ENCODE data around the gene MGAT4A.

Gene MGAT4A

GRCh38 chr2:98617149-98617548 lies 113.8 kb downstream of the MGAT4A start:
- no peaks in the 10 kb centered on the region for H3K79me2 ChIP-seq (ENCODE audit: control insufficient read depth, insufficient read depth, low read length, poor library complexity)
- WGBS (ENCODE audit: extremely low coverage, insufficient coverage, insufficient read length): no CpG with 5 or more reads among the region's 5 CpGs
- H3K4me2 ChIP-seq (ENCODE audit: low read length): no peak overlapping the region
- H3K9ac ChIP-seq (ENCODE audit: low read length): no peak overlapping the region
- H3K14ac ChIP-seq (ENCODE audit: low read length): no peak overlapping the region
- no peak overlapping the region for H2AFZ ChIP-seq (ENCODE audit: insufficient read depth, low read length, poor library complexity)
- no peaks in the 10 kb centered on the region for H3K79me1 ChIP-seq (ENCODE audit: low read length)
- H4K91ac ChIP-seq (ENCODE audit: low read depth, low read length): no peak overlapping the region
- no peaks in the 10 kb centered on the region for H3K9me3 ChIP-seq (ENCODE audit: insufficient read depth, low read depth, low read length)
- H4K12ac ChIP-seq (ENCODE audit: low read depth, low read length): no peak overlapping the region
- DNase-seq: no peak
- no peaks in the 10 kb centered on the region for H3K4me1 ChIP-seq (ENCODE audit: control insufficient read depth in 1 of 2, insufficient read depth in 2 of 2, low read length in 2 of 2)
- H2BK12ac ChIP-seq (ENCODE audit: low read length): no peak overlapping the region
- H2BK5ac ChIP-seq (ENCODE audit: low read depth, low read length, poor library complexity): no peak overlapping the region
- H2BK120ac ChIP-seq (ENCODE audit: insufficient read depth, low read length, poor library complexity): no peak overlapping the region
- no peak overlapping the region for H3K27ac ChIP-seq (ENCODE audit: low read depth, low read length)
- H3K18ac ChIP-seq (ENCODE audit: low read length): no peak overlapping the region
- H3K23ac ChIP-seq (ENCODE audit: low read length): no peak overlapping the region
- no peak overlapping the region for H2AK5ac ChIP-seq (ENCODE audit: low read length)
- H4K8ac ChIP-seq (ENCODE audit: low read depth, low read length): no peak overlapping the region
- no peak overlapping the region for H3K4me3 ChIP-seq (ENCODE audit: low read depth, low read length)
- H3K36me3 ChIP-seq (ENCODE audit: control insufficient read depth in 1 of 2, insufficient read depth in 2 of 2, low read length in 2 of 2): peaks cover 15 to 33% of the 10 kb centered on the region in 2 experiments
- no peaks in the 10 kb centered on the region for H3K27me3 ChIP-seq (ENCODE audit: insufficient read depth, low read length)
- H3K4ac ChIP-seq (ENCODE audit: low read depth, low read length): no peak overlapping the region

- no peak overlapping the region for H2AFZ ChIP-seq (ENCODE audit: insufficient read depth, low read length, poor library complexity)
- H2BK5ac ChIP-seq (ENCODE audit: low read depth, low read length, poor library complexity): no peak overlapping the region
- no peak overlapping the region for H3K27ac ChIP-seq (ENCODE audit: low read depth, low read length)
- H4K12ac ChIP-seq (ENCODE audit: low read depth, low read length): no peak overlapping the region
- H3K4me1 ChIP-seq (ENCODE audit: control insufficient read depth in 1 of 2, insufficient read depth in 2 of 2, low read length in 2 of 2): no peaks in the 10 kb centered on the region
- peak; percentile 50 to 61 for DNase-seq
- WGBS (ENCODE audit: extremely low coverage, insufficient coverage, insufficient read length): no CpG with 5 or more reads among the region's 5 CpGs
- H3K79me1 ChIP-seq (ENCODE audit: low read length): no peaks in the 10 kb centered on the region
- peaks cover 19 to 37% of the 10 kb centered on the region in 2 experiments for H3K36me3 ChIP-seq (ENCODE audit: control insufficient read depth in 1 of 2, insufficient read depth in 2 of 2, low read length in 2 of 2)
- no peak overlapping the region for H2BK120ac ChIP-seq (ENCODE audit: insufficient read depth, low read length, poor library complexity)
- H3K9me3 ChIP-seq (ENCODE audit: insufficient read depth, low read depth, low read length): no peaks in the 10 kb centered on the region
- H3K23ac ChIP-seq (ENCODE audit: low read length): no peak overlapping the region
- no peak overlapping the region for H2AK5ac ChIP-seq (ENCODE audit: low read length)
- no peak overlapping the region for H3K9ac ChIP-seq (ENCODE audit: low read length)
- H3K4ac ChIP-seq (ENCODE audit: low read depth, low read length): no peak overlapping the region
- H3K4me3 ChIP-seq (ENCODE audit: low read depth, low read length): no peak overlapping the region
- no peak overlapping the region for H3K14ac ChIP-seq (ENCODE audit: low read length)
- H3K79me2 ChIP-seq (ENCODE audit: control insufficient read depth, insufficient read depth, low read length, poor library complexity): no peaks in the 10 kb centered on the region
- no peak overlapping the region for H2BK12ac ChIP-seq (ENCODE audit: low read length)
- H3K27me3 ChIP-seq (ENCODE audit: insufficient read depth, low read length): no peaks in the 10 kb centered on the region
- H3K4me2 ChIP-seq (ENCODE audit: low read length): no peak overlapping the region
- no peak overlapping the region for H3K18ac ChIP-seq (ENCODE audit: low read length)
- H4K91ac ChIP-seq (ENCODE audit: low read depth, low read length): no peak overlapping the region
- no peak overlapping the region for H4K8ac ChIP-seq (ENCODE audit: low read depth, low read length)
Observed at GRCh38 chr2:98615481-98615880, 115.5 kb downstream of the MGAT4A start.

GRCh38 chr2:98614024-98614739 lies 116.8 kb downstream of the MGAT4A start:
- H3K9ac ChIP-seq (ENCODE audit: low read length): no peak overlapping the region
- H2BK120ac ChIP-seq (ENCODE audit: insufficient read depth, low read length, poor library complexity): no peak overlapping the region
- peaks cover 3 to 5% of the 10 kb centered on the region in 2 experiments for H3K4me1 ChIP-seq (ENCODE audit: control insufficient read depth in 1 of 2, insufficient read depth in 2 of 2, low read length in 2 of 2)
- H3K27me3 ChIP-seq (ENCODE audit: insufficient read depth, low read length): no peaks in the 10 kb centered on the region
- H2AFZ ChIP-seq (ENCODE audit: insufficient read depth, low read length, poor library complexity): no peak overlapping the region
- no CpG with 5 or more reads among the region's 9 CpGs for whole genome bisulfite sequencing (ENCODE audit: extremely low coverage, insufficient coverage, insufficient read length)
- no peaks in the 10 kb centered on the region for H3K9me3 ChIP-seq (ENCODE audit: insufficient read depth, low read depth, low read length)
- no peak overlapping the region for H2BK5ac ChIP-seq (ENCODE audit: low read depth, low read length, poor library complexity)
- H2BK12ac ChIP-seq (ENCODE audit: low read length): no peak overlapping the region
- peaks cover 3% of the 10 kb centered on the region for H3K79me2 ChIP-seq (ENCODE audit: control insufficient read depth, insufficient read depth, low read length, poor library complexity)
- H4K12ac ChIP-seq (ENCODE audit: low read depth, low read length): no peak overlapping the region
- no peak overlapping the region for H2AK5ac ChIP-seq (ENCODE audit: low read length)
- H3K79me1 ChIP-seq (ENCODE audit: low read length): peaks cover 1% of the 10 kb centered on the region
- peaks cover 21 to 39% of the 10 kb centered on the region in 2 experiments for H3K36me3 ChIP-seq (ENCODE audit: control insufficient read depth in 1 of 2, insufficient read depth in 2 of 2, low read length in 2 of 2)
- H4K8ac ChIP-seq (ENCODE audit: low read depth, low read length): no peak overlapping the region
- H3K23ac ChIP-seq (ENCODE audit: low read length): no peak overlapping the region
- DNase-seq: no peak
- H3K27ac ChIP-seq (ENCODE audit: low read depth, low read length): no peak overlapping the region
- H3K18ac ChIP-seq (ENCODE audit: low read length): no peak overlapping the region
- no peak overlapping the region for H3K14ac ChIP-seq (ENCODE audit: low read length)
- H3K4ac ChIP-seq (ENCODE audit: low read depth, low read length): no peak overlapping the region
- no peak overlapping the region for H4K91ac ChIP-seq (ENCODE audit: low read depth, low read length)
- H3K4me2 ChIP-seq (ENCODE audit: low read length): no peak overlapping the region
- no peak overlapping the region for H3K4me3 ChIP-seq (ENCODE audit: low read depth, low read length)

GRCh38 chr2:98608962-98609604 lies 121.8 kb downstream of the MGAT4A start:
- H2BK5ac ChIP-seq (ENCODE audit: low read depth, low read length, poor library complexity): peak overlapping the region; percentile 68
- H3K79me1 ChIP-seq (ENCODE audit: low read length): peaks cover 13% of the 10 kb centered on the region
- no peak overlapping the region for H3K23ac ChIP-seq (ENCODE audit: low read length)
- H3K18ac ChIP-seq (ENCODE audit: low read length): peak overlapping the region; percentile 79
- peaks cover 12 to 21% of the 10 kb centered on the region in 2 experiments for H3K36me3 ChIP-seq (ENCODE audit: control insufficient read depth in 1 of 2, insufficient read depth in 2 of 2, low read length in 2 of 2)
- H2AK5ac ChIP-seq (ENCODE audit: low read length): peak overlapping the region; percentile 72
- peak; percentile 18 to 38 for DNase-seq
- H4K91ac ChIP-seq (ENCODE audit: low read depth, low read length): peak overlapping the region; percentile 92
- WGBS (ENCODE audit: extremely low coverage, insufficient coverage, insufficient read length): no CpG with 5 or more reads among the region's 29 CpGs
- H3K4ac ChIP-seq (ENCODE audit: low read depth, low read length): peak overlapping the region; percentile 99
- no peaks in the 10 kb centered on the region for H3K9me3 ChIP-seq (ENCODE audit: insufficient read depth, low read depth, low read length)
- H3K27ac ChIP-seq (ENCODE audit: low read depth, low read length): peak overlapping the region; percentile 90
- peak overlapping the region; percentile 62 for H2BK120ac ChIP-seq (ENCODE audit: insufficient read depth, low read length, poor library complexity)
- peaks cover 15% of the 10 kb centered on the region for H3K79me2 ChIP-seq (ENCODE audit: control insufficient read depth, insufficient read depth, low read length, poor library complexity)
- no peaks in the 10 kb centered on the region for H3K27me3 ChIP-seq (ENCODE audit: insufficient read depth, low read length)
- peaks cover 7 to 9% of the 10 kb centered on the region in 2 experiments for H3K4me1 ChIP-seq (ENCODE audit: control insufficient read depth in 1 of 2, insufficient read depth in 2 of 2, low read length in 2 of 2)
- H3K4me2 ChIP-seq (ENCODE audit: low read length): peak overlapping the region; percentile 84
- peak overlapping the region; percentile 89 for H4K12ac ChIP-seq (ENCODE audit: low read depth, low read length)
- peak overlapping the region; percentile 95 for H3K4me3 ChIP-seq (ENCODE audit: low read depth, low read length)
- peak overlapping the region; percentile 99 for H3K9ac ChIP-seq (ENCODE audit: low read length)
- H2BK12ac ChIP-seq (ENCODE audit: low read length): no peak overlapping the region
- peak overlapping the region; percentile 84 for H2AFZ ChIP-seq (ENCODE audit: insufficient read depth, low read length, poor library complexity)
- H4K8ac ChIP-seq (ENCODE audit: low read depth, low read length): peak overlapping the region; percentile 100
- H3K14ac ChIP-seq (ENCODE audit: low read length): peak overlapping the region; percentile 94

All from trophoblast cell (in vitro differentiated cells and primary cell).